PFSK-1 (cell line): Measurements from ENCODE around the gene RNF141.

ENCODE experiments used
- FOXP2 ChIP-seq: optimal IDR thresholded peaks from 2 replicates; pipeline ENCODE3; 2011; ENCODE audit warnings: borderline replicate concordance, control low read depth, inconsistent platforms; ENCODE audit not compliant: insufficient read depth; ENCODE audit errors: extremely low read length, extremely low read depth
- POLR2AphosphoS5 ChIP-seq: IDR thresholded peaks from 2 replicates; pipeline ENCODE4 v1.6.1; 2012; ENCODE audit warnings: low read depth, mild to moderate bottlenecking, control low read depth, low read length, moderate library complexity
- REST ChIP-seq, 2 experiments: IDR thresholded peaks; 2 replicates each; pipeline versions ENCODE4 v1.6.1 to v1.8.0; 2011 to 2012; ENCODE audit warnings: low read depth in 2 of 2, low read length in 2 of 2, control low read depth in 1 of 2, inconsistent platforms in 1 of 2, mild to moderate bottlenecking in 1 of 2, moderate library complexity in 1 of 2; ENCODE audit not compliant: insufficient read depth in 1 of 2
- SIN3A ChIP-seq: IDR thresholded peaks from 2 replicates; pipeline ENCODE4 v1.6.1; 2012; ENCODE audit warnings: mild to moderate bottlenecking, low read length, moderate library complexity, borderline replicate concordance; ENCODE audit not compliant: insufficient read depth
- TAF1 ChIP-seq: IDR thresholded peaks from 2 replicates; pipeline ENCODE4 v1.6.1; 2012; ENCODE audit warnings: low read length, control low read depth, borderline replicate concordance; ENCODE audit not compliant: insufficient read depth

The RNF141 gene

GRCh38 chr11:10494636-10495463 lies 46.1 kb downstream of the RNF141 start:
- TF ChIP-seq POLR2AphosphoS5 (no peak), FOXP2 (no peak)

GRCh38 chr11:10493041-10493663 lies 47.8 kb downstream of the RNF141 start:
- TF ChIP-seq FOXP2 (no peak), TAF1 (no peak), POLR2AphosphoS5 (no peak), REST (IDR thresholded peaks at IDR 0.05; ENCODE audit: insufficient read depth in 1 of 2, low read depth in 2 of 2, low read length in 2 of 2) (no peak), SIN3A (no peak)

GRCh38 chr11:10492084-10492483 lies 48.9 kb downstream of the RNF141 start:
- no peak for TF ChIP-seq POLR2AphosphoS5
- TF ChIP-seq SIN3A, result no peak
- no peak for TF ChIP-seq TAF1
- TF ChIP-seq REST (IDR thresholded peaks at IDR 0.05; ENCODE audit: insufficient read depth in 1 of 2, low read depth in 2 of 2, low read length in 2 of 2), result no peak
- TF ChIP-seq FOXP2, result no peak

- no peak for TF ChIP-seq REST (IDR thresholded peaks at IDR 0.05; ENCODE audit: insufficient read depth in 1 of 2, low read depth in 2 of 2, low read length in 2 of 2)
- no peak for TF ChIP-seq FOXP2
- TF ChIP-seq TAF1, result no peak
- no peak for TF ChIP-seq POLR2AphosphoS5
- no peak for TF ChIP-seq SIN3A
Observed at GRCh38 chr11:10490398-10491241, 50.4 kb downstream of the RNF141 start.

- no peak for TF ChIP-seq POLR2AphosphoS5
- no peak for TF ChIP-seq TAF1
- no peak for TF ChIP-seq REST (IDR thresholded peaks at IDR 0.05; ENCODE audit: insufficient read depth in 1 of 2, low read depth in 2 of 2, low read length in 2 of 2)
- TF ChIP-seq FOXP2, result no peak
- TF ChIP-seq SIN3A, result no peak
Observed at GRCh38 chr11:10490032-10490397, 51.0 kb downstream of the RNF141 start.
